Measurements from ENCODE around the gene STMN3. TPM values are rescaled to one million over a fixed set of nuclear protein-coding genes. Genes with fewer than 3 reads are reported as not detected.

The STMN3 gene
- total RNA-seq, 1 experiment from 2014 or later = 65.6 TPM

DNA sequence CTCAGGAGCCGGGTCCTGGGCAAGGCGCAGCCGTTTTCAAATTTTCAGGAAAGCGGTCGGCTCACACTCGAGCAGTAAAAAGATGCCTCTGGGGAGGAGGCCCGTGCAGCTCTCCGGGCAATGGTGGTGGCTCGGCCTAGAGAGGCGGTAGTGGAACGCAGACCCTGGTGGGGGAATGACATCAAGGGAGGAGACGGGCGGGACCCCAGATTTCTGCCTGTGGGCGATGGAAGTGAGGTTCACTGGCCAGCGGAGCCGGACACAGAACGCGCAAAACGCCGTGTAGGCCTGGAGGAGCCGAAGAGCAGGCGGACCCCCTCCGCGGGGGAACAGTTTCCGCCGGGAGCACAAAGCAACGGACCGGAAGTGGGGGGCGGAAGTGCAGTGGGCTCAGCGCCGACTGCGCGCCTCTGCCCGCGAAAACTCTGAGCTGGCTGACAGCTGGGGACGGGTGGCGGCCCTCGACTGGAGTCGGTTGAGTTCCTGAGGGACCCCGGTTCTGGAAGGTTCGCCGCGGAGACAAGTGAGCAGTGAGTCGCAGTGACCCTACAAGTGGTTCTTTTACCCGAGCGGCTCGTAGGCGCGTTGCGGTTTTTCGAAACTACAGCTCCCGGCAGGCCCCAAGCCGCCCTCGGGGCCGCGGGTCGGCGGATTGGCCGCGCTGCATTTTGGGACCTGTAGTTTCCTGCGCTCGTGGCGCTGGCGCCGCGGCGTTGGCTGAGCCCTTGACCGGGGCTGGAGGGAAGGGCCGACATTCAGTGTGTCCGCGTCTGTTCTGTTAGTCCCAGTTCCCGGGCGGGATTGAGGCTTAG is 4.9 kb upstream of the STMN3 start, which contains the start of gene RTEL1 (continued):
- TF ChIP-seq, protein P1, sequence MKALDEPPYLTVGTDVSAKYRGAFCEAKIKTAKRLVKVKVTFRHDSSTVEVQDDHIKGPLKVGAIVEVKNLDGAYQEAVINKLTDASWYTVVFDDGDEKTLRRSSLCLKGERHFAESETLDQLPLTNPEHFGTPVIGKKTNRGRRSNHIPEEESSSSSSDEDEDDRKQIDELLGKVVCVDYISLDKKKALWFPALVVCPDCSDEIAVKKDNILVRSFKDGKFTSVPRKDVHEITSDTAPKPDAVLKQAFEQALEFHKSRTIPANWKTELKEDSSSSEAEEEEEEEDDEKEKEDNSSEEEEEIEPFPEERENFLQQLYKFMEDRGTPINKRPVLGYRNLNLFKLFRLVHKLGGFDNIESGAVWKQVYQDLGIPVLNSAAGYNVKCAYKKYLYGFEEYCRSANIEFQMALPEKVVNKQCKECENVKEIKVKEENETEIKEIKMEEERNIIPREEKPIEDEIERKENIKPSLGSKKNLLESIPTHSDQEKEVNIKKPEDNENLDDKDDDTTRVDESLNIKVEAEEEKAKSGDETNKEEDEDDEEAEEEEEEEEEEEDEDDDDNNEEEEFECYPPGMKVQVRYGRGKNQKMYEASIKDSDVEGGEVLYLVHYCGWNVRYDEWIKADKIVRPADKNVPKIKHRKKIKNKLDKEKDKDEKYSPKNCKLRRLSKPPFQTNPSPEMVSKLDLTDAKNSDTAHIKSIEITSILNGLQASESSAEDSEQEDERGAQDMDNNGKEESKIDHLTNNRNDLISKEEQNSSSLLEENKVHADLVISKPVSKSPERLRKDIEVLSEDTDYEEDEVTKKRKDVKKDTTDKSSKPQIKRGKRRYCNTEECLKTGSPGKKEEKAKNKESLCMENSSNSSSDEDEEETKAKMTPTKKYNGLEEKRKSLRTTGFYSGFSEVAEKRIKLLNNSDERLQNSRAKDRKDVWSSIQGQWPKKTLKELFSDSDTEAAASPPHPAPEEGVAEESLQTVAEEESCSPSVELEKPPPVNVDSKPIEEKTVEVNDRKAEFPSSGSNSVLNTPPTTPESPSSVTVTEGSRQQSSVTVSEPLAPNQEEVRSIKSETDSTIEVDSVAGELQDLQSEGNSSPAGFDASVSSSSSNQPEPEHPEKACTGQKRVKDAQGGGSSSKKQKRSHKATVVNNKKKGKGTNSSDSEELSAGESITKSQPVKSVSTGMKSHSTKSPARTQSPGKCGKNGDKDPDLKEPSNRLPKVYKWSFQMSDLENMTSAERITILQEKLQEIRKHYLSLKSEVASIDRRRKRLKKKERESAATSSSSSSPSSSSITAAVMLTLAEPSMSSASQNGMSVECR (CRISPR knock-in tag; IDR thresholded peaks at IDR 0.05; ENCODE audit: borderline replicate concordance) = peak; percentile 19; the same call in 1 of the 2 replicates
- TF ChIP-seq, protein P2, sequence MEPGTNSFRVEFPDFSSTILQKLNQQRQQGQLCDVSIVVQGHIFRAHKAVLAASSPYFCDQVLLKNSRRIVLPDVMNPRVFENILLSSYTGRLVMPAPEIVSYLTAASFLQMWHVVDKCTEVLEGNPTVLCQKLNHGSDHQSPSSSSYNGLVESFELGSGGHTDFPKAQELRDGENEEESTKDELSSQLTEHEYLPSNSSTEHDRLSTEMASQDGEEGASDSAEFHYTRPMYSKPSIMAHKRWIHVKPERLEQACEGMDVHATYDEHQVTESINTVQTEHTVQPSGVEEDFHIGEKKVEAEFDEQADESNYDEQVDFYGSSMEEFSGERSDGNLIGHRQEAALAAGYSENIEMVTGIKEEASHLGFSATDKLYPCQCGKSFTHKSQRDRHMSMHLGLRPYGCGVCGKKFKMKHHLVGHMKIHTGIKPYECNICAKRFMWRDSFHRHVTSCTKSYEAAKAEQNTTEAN (CRISPR knock-in tag; IDR thresholded peaks at IDR 0.05) = no peak
- TF ChIP-seq ZNF232 (CRISPR knock-in tag; IDR thresholded peaks at IDR 0.05) = no peak
- TF ChIP-seq, protein P3, sequence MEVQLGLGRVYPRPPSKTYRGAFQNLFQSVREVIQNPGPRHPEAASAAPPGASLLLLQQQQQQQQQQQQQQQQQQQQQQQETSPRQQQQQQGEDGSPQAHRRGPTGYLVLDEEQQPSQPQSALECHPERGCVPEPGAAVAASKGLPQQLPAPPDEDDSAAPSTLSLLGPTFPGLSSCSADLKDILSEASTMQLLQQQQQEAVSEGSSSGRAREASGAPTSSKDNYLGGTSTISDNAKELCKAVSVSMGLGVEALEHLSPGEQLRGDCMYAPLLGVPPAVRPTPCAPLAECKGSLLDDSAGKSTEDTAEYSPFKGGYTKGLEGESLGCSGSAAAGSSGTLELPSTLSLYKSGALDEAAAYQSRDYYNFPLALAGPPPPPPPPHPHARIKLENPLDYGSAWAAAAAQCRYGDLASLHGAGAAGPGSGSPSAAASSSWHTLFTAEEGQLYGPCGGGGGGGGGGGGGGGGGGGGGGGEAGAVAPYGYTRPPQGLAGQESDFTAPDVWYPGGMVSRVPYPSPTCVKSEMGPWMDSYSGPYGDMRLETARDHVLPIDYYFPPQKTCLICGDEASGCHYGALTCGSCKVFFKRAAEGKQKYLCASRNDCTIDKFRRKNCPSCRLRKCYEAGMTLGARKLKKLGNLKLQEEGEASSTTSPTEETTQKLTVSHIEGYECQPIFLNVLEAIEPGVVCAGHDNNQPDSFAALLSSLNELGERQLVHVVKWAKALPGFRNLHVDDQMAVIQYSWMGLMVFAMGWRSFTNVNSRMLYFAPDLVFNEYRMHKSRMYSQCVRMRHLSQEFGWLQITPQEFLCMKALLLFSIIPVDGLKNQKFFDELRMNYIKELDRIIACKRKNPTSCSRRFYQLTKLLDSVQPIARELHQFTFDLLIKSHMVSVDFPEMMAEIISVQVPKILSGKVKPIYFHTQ (CRISPR knock-in tag; IDR thresholded peaks at IDR 0.05) = no peak
- TF ChIP-seq, protein P4, sequence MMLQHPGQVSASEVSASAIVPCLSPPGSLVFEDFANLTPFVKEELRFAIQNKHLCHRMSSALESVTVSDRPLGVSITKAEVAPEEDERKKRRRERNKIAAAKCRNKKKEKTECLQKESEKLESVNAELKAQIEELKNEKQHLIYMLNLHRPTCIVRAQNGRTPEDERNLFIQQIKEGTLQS (CRISPR knock-in tag; conservative IDR thresholded peaks at IDR 0.05) = no peak
- TF ChIP-seq, protein P5, sequence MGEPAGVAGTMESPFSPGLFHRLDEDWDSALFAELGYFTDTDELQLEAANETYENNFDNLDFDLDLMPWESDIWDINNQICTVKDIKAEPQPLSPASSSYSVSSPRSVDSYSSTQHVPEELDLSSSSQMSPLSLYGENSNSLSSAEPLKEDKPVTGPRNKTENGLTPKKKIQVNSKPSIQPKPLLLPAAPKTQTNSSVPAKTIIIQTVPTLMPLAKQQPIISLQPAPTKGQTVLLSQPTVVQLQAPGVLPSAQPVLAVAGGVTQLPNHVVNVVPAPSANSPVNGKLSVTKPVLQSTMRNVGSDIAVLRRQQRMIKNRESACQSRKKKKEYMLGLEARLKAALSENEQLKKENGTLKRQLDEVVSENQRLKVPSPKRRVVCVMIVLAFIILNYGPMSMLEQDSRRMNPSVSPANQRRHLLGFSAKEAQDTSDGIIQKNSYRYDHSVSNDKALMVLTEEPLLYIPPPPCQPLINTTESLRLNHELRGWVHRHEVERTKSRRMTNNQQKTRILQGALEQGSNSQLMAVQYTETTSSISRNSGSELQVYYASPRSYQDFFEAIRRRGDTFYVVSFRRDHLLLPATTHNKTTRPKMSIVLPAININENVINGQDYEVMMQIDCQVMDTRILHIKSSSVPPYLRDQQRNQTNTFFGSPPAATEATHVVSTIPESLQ (CRISPR knock-in tag; IDR thresholded peaks at IDR 0.05) = no peak
- TF ChIP-seq SMAD4 (CRISPR knock-in tag; IDR thresholded peaks at IDR 0.05) = no peak
- TF ChIP-seq ZNF423 (CRISPR knock-in tag; IDR thresholded peaks at IDR 0.05) = no peak
- TF ChIP-seq, protein P6, sequence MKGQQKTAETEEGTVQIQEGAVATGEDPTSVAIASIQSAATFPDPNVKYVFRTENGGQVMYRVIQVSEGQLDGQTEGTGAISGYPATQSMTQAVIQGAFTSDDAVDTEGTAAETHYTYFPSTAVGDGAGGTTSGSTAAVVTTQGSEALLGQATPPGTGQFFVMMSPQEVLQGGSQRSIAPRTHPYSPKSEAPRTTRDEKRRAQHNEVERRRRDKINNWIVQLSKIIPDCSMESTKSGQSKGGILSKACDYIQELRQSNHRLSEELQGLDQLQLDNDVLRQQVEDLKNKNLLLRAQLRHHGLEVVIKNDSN (CRISPR knock-in tag; IDR thresholded peaks at IDR 0.05) = peak; percentile 57; the same call in 1 of the 2 replicates
- no peak for TF ChIP-seq MXD4 (CRISPR knock-in tag; IDR thresholded peaks at IDR 0.05; ENCODE audit: borderline replicate concordance)
- TF ChIP-seq HMGA2 (CRISPR knock-in tag; IDR thresholded peaks at IDR 0.05) = no peak; the same call in 1 of the 2 replicates
- TF ChIP-seq, protein P7, sequence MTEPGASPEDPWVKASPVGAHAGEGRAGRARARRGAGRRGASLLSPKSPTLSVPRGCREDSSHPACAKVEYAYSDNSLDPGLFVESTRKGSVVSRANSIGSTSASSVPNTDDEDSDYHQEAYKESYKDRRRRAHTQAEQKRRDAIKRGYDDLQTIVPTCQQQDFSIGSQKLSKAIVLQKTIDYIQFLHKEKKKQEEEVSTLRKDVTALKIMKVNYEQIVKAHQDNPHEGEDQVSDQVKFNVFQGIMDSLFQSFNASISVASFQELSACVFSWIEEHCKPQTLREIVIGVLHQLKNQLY (CRISPR knock-in tag; IDR thresholded peaks at IDR 0.05) = no peak
- no peak; the same call in 1 of the 2 replicates for TF ChIP-seq RELA (CRISPR knock-in tag; IDR thresholded peaks at IDR 0.05; ENCODE audit: borderline replicate concordance)
- TF ChIP-seq GTF2I (CRISPR knock-in tag; conservative IDR thresholded peaks at IDR 0.05) = no peak
- TF ChIP-seq, protein P8, sequence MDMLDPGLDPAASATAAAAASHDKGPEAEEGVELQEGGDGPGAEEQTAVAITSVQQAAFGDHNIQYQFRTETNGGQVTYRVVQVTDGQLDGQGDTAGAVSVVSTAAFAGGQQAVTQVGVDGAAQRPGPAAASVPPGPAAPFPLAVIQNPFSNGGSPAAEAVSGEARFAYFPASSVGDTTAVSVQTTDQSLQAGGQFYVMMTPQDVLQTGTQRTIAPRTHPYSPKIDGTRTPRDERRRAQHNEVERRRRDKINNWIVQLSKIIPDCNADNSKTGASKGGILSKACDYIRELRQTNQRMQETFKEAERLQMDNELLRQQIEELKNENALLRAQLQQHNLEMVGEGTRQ (CRISPR knock-in tag; IDR thresholded peaks at IDR 0.05) = 0 out of 2 replicates have a peak, but pooled peaks have one; percentile 12
- peak; percentile 78; the same call in 1 of the 2 replicates for TF ChIP-seq FOXK1 (CRISPR knock-in tag; IDR thresholded peaks at IDR 0.05)
- TF ChIP-seq SP1 (CRISPR knock-in tag; conservative IDR thresholded peaks at IDR 0.05) = peak; percentile 55; the same call in 1 of the 2 replicates
- no peak for TF ChIP-seq TP53 (CRISPR knock-in tag; IDR thresholded peaks at IDR 0.05)
- no peak for TF ChIP-seq EMX1 (CRISPR knock-in tag; IDR thresholded peaks at IDR 0.05)
- TF ChIP-seq JUN (CRISPR knock-in tag; IDR thresholded peaks at IDR 0.05) = 0 out of 2 replicates have a peak, but pooled peaks have one; percentile 48
- no peak for TF ChIP-seq SOX15 (CRISPR knock-in tag; IDR thresholded peaks at IDR 0.05)
- TF ChIP-seq ZNF416 (CRISPR knock-in tag; IDR thresholded peaks at IDR 0.05) = no peak
- TF ChIP-seq, protein P9, sequence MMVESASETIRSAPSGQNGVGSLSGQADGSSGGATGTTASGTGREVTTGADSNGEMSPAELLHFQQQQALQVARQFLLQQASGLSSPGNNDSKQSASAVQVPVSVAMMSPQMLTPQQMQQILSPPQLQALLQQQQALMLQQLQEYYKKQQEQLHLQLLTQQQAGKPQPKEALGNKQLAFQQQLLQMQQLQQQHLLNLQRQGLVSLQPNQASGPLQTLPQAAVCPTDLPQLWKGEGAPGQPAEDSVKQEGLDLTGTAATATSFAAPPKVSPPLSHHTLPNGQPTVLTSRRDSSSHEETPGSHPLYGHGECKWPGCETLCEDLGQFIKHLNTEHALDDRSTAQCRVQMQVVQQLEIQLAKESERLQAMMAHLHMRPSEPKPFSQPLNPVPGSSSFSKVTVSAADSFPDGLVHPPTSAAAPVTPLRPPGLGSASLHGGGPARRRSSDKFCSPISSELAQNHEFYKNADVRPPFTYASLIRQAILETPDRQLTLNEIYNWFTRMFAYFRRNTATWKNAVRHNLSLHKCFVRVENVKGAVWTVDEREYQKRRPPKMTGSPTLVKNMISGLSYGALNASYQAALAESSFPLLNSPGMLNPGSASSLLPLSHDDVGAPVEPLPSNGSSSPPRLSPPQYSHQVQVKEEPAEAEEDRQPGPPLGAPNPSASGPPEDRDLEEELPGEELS (CRISPR knock-in tag; IDR thresholded peaks at IDR 0.05) = no peak
- TF ChIP-seq NR1H2 (CRISPR knock-in tag; IDR thresholded peaks at IDR 0.05) = no peak

All from WTC11 (cell line).